ENCODE results near the gene PIK3CD.
"Not testable (repeated sequence)": the region's sequence is repeated elsewhere in the genome, so short reads cannot be mapped to it uniquely, and the experiment has no call there.

PIK3CD gene

DNA sequence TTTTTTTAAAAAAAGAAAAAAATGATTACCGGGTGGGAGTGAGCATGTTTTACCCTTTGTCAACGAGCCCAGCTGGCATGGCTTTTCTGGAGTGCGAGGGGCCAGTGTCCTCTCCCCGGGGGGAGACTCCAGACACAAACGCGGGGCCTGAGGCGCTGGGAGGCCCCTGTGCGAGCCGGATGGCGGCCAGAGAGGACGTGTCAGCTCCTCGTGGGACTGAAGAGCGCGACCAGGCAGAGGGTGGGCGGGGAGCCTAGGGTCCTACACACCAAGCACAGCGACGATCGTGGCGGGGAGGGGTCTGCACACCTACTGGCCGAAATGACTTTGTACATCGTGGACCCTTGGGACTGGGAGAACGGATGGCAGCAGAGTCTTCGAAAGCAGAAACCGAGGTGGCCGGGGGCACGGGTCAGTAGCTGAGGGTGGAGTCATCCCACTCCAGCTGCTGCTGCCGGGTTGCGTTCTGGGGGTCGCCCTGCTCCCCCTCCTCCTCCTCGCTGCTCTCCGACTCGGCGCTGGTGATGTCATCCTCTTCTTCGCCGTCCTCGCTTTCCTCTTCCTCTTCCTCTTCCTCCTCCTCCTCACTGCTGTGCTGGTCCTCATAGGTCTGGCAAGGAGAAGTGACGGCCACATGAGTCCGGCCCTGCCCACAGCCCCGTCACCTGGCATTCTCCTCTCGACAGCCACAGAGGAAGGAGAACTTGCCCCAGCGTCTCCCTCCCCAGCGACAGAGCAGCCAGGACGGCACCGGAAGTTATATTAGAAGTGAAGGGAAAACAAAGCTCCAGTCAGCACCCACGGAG is 78.8 kb downstream of the PIK3CD start:
- in situ Hi-C loops (cut with HindIII; ENCODE audit: low sequenced_read_pairs), result no loop called here

DNA sequence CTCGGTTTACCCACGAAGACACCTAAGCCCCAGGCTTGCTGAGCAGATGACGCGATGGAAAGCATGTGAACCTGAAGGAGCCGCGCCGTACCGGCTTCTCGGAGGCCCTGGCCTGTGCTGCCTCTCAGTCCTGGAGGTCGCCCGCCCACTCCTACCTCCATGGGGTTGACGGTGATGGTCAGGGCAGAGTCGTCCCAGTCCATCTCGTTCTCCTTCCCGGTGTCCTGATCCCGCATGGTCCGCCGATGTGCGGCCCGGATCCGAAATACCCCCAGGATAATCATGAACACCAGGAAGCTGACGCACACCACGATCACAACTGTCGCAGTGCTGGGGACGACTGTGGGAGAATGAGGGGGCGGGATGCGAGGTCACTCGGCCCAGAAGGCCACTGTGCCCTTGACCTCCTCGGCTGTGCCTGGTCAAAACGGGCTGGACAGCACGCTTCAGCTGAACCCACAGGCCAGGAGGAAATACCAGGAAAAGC is 79.6 kb downstream of the PIK3CD start:
- in situ Hi-C loops (cut with HindIII; ENCODE audit: low sequenced_read_pairs), result no loop called here

DNA sequence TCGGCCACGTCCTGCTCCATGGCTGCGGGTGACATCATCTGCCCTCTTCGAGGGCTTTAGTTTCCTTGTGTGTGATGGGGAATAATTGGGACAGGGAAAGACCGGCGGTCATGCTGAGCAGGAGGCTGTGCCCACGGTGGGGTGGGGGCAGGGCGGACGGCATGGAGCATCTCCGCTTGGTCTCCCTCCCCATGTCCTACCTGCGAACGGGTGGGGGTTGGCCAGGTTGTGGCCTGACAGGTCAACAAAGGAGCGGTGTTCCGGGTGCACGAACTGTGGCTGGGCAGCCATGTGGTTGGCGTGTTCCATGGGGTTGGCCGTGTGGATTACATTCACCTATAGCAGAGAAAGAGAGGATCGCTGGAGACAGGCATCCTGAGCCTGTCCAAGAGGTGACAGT is 80.0 kb downstream of the PIK3CD start:
- in situ Hi-C loops (cut with HindIII; ENCODE audit: low sequenced_read_pairs), result no loop called here

DNA sequence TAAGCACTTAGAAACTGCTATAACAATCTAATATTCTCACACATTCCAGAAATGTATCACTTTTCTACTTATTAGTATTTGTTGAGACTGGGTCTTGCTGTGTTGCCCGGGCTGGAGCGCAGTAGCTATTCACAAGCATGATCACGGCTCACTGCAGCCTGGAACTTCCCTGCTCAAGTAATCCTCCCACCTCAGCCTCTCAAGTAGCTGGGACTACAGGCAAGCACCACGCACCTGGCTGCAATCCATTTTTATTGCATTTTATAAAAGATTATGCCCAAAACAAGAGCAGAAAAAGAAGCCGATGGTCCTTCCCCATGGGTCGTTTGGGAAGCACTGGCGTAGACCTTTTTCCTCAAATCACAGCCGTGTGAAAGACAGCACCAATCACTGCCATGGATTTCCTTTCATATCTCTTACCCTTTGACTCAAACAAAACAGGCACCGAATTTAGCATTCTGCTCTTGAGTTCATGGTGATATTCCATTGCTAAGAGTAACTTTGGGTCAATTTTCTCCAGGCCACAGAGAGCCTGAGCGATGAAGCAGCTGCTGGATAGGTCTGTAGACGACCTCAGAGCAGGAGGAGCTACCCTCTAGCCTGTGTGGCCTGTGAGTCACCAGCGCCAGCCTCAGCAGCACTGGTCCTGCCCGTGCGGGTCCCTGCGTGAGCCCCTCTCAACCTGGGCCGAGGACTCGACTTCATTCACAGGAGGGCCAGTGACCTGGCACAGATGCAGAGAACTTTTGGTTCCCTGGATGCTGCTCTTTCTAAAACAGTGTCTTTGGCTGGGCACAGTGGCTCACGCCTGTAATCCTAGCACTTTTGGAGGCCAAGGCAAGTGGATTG is 80.8 kb downstream of the PIK3CD start:
- in situ Hi-C loops (cut with HindIII; ENCODE audit: low sequenced_read_pairs), result no loop called here

DNA sequence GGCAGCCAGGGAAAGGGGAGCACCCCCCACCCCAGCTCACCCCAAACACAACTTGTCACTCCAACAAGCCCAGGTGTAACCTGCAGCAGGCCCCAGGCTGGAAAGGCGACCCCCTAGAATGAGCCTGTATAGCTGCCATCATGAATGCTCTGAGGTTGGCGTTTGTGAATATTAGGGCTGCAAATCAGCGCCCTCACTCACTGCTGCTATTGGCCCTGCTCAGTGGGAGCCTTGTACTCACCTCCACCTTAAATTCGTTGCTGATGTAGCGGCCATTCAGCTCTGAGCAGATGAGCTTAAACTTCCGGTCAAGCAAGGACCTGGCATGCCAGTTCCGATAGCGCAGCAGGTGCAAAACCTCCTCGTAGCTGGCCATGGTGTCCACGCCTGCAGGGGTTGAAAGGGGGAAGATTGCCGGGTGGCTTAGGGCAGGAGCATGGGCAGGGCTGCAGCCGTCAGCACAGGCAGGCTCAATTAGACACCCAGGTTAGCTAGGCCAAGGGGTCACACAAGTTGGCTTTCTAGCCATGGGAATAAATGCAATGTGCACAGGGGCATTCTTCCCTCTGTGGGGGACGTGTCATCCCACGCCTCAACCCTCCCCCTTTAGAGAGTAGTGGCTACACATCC is 81.7 kb downstream of the PIK3CD start:
- in situ Hi-C loops (cut with HindIII; ENCODE audit: low sequenced_read_pairs), result no loop called here

DNA sequence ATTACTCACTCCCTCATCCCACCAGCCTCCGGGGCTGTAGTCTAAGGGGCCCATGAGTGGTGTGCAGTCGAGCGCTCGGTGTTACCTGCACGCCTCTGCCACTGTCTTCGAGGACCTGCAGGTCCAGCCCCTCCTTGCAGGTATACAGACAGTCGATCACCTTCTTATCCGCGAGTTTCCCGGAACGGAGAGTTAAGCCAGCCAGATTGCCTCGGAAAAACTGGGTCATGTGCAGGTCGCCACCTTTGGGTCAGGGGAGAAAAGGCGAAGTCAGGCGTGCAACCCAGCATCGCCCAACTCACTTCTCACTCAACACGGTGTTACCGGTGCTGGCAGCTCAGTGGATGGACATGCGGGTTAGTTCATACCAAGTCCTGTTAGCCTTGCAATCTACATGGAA is 84.3 kb downstream of the PIK3CD start:
- in situ Hi-C loops (cut with HindIII; ENCODE audit: low sequenced_read_pairs), result no loop called here

DNA sequence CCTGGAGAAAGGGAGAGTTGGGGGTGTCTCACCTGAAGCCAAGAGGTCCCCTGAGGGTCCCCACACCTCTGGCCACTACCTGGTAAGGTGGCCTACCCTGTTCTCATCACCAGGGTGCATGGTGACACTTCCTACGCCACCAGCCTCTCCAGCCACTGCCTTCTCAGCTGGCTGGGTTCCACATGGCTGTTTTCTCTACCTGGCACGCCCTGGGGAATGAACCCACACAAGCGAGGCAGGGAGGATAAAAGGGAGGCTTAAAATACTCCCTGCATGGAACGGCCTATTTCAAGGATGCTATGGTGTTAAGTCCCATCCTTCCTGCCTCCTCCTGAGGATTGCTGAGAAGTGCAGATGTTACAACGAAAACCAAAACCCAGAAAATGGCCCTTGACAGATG is 84.7 kb downstream of the PIK3CD start:
- in situ Hi-C loops (cut with HindIII; ENCODE audit: low sequenced_read_pairs), result no loop called here

DNA sequence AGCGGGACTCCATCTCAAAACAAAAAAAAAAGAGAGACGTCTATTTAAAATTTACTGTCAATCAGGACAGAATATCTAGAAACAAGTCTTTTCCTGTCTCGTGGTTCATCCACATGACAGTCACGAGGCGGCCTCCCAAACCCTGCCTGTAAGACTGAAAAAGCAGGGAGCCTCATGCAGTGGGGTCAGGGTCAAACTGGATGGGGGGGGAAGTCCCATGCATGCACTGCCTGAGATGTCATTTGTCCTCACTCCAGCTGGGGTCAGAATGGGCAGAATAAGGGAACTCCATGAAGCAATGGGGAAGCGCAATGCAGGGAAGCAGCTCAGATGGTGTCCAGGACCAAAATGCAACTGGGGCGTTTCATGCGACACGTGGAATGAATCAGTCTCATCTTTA is 85.5 kb downstream of the PIK3CD start:
- in situ Hi-C loops (cut with HindIII; ENCODE audit: low sequenced_read_pairs), result no loop called here

DNA sequence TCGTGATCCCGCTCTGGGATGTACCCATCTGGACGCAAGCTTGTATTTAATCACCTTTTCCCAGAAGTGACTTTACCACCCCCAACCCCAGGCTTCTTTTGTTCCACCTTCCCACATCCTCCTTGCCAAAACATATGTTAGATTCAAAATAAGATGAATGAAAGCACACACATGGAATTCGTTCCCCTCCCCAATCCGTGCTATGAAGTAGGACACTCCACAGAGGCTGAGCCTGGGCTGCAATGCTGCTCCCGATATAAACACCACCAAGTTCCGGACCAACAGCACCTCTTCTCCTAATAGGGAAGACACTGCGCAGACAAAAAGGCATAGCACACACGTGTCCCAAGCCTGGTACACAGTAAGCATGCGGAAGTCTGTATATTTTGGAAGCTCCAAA is 86.1 kb downstream of the PIK3CD start:
- in situ Hi-C loops (cut with HindIII; ENCODE audit: low sequenced_read_pairs), result no loop called here

DNA sequence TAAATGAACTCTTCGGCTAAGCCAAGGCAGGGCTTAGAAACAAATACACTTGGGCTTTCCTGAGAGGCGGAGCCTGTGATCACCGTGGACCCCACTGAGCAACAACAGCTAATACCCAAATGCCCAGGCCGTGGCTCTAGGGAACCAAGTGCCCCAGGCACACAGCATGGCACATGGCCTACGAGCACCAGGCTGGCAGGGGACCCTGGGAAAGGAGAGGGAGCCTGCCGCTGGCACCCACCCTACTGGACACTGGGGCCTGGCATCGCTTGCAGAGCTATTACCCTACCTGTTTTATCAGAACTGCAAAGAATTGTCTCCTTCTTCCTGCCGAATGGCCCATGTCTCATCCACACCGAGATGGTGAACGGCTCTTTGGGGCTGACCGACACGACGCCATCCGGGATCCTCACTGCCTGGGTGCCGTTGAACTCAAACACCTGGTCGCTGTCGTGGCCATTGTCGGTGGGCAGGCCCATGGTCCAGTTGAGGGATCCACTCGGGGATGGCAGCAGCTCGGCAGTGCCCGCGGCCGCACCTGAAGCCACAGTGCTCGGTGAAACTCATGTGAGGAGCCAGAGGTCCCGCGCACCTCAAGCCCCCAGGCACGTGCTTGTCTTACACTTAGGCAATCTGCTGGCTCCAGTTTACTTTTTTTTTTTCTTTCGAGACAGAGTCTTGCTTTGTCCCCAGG is 92.7 kb downstream of the PIK3CD start:
- in situ Hi-C loops (cut with HindIII; ENCODE audit: low sequenced_read_pairs), result no loop called here

DNA sequence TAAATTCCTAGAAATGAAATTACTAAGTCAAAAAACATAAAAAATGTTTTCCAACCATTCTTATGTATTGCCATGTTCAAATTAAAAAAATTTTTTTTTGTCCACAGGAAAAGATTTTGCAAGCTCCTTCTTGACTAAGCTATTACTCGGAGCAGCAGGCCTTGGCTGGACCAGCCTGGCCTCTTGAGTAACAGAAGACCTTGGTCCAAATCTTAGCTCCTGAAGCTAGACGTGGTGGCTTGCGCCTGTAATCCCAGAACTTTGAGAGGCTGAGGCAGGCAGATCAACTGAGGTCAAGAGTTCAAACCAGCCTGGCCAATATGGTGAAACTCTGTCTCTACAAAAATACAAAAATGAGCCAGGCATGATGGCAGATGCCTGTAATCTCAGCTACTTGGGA is 94.7 kb downstream of the PIK3CD start:
- in situ Hi-C loops (cut with HindIII; ENCODE audit: low sequenced_read_pairs), result no loop called here

DNA sequence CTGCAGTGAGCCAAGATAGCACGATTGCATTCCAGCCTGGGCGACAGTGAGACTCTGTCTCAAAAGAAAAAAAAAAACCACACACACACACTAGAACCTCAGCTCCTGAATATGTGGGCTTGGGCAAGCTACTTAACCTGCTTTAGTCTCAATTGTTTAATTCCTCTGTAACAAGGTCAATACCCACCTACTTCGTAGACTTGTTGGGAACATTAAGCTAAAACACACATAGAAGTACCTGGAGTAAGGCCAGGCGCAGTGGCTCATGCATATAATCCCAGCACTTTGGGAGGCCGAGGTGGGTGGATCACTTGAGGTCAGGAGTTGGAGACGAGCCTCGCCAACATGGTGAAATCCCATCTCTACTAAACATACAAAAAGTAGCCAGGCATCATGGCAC is 95.1 kb downstream of the PIK3CD start:
- in situ Hi-C loops (cut with HindIII; ENCODE audit: low sequenced_read_pairs), result no loop called here

DNA sequence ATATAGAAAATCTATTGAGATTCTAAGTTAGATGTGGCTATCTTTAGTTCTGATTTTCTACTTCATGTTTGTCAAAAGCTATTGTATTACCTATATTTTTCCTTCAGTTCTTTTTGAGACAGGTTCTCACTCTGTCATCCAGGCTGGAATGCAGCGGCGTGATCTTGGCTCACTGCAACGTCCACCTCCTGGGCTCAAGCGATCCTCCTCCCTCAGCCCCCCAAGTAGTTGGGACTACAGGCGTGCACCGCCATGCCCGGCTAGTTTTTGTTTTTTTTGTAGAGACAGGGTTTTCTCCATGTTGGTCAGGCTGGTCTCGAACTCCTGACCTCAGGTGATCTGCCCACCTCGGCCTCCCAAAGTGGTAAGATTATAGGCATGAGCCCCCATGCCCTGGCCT is 96.9 kb downstream of the PIK3CD start:
- in situ Hi-C loops (cut with HindIII; ENCODE audit: low sequenced_read_pairs), result not testable (repeated sequence)

DNA sequence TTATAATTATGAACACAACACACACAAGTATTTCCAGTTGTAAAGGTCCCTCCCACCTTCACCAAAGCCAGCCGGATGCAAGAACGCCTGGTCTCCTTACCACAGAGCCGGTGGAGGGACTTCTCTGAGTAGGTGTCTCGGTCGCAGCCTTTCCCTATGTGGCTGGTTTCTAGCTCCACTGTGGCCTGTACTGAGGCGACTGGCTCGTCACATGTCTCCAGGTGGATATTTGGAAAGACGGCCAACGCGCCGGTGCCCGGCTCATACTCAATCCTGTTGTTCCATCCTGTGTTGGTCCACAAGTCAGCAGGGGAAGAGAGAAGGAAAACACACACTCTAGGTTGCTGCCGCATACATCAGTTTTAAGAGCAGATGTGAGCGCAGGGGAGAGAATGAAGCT is 97.8 kb downstream of the PIK3CD start:
- in situ Hi-C loops (cut with HindIII; ENCODE audit: low sequenced_read_pairs), result no loop called here

DNA sequence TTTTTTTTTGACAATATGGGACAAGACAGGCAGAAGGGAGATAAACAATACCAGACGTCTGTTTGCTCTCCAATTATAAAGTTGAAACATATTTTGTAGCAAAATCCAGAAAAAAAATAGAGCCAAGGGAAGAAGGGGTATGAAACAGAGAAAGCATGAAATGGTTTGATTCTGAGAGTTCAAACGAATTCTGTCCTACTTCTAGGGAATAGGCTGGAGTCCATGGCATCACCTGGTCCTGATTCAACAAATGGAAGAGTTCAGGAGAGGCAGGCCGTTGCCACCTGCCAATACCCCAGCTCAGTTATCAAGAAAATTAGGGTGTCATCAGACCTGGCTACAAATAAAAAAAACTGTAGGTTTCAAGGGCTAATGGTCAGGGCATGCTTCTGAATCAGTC is 100.4 kb downstream of the PIK3CD start:
- in situ Hi-C loops (cut with HindIII; ENCODE audit: low sequenced_read_pairs), result no loop called here

DNA sequence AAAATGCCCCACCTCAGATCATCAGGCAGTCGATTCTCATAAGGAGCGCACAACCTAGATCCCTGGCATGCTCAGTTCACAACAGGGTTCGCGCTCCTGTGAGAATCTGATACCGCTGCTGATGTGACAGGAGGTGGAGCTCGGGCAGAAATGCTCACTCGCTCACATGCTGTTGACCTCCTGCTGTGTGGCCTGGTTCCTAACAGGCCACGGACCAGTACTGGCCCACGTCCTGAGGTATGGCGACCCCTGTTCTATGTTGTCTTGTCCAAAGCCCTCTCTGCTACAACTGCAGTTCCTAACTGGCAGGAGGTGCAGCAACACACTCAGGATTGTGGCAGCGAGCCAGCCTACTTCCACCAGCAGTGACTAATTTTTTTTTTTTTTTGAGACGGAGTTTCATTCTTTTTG is 101.6 kb downstream of the PIK3CD start:
- in situ Hi-C loops (cut with HindIII; ENCODE audit: low sequenced_read_pairs), result no loop called here

DNA sequence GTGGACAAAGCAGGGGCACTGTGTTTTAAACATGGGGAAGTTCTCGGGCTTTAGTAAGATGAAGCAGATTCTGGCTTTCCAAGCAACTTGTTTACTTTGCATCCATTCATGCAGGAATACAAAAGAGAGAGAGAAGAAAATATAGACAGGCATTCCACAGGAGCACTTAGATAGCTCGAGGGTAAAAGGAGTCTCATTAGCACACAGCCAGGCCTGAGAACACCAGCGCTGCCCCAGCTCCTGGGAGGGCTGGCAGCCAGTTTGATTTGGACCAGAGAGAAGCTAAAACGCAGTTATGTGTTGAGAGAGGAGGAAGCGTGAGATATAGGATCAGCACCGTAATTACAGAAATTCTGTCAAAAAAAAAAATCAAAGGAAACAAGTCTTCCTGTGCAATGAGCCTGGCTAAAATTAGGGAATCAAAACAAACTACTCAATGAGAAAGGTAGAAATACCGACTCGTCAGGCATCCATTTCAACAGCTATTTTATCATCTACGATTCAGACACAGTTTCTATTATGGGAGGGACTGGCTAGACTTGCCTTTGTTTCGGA is 104.0 kb downstream of the PIK3CD start:
- in situ Hi-C loops (cut with HindIII; ENCODE audit: low sequenced_read_pairs), result no loop called here

DNA sequence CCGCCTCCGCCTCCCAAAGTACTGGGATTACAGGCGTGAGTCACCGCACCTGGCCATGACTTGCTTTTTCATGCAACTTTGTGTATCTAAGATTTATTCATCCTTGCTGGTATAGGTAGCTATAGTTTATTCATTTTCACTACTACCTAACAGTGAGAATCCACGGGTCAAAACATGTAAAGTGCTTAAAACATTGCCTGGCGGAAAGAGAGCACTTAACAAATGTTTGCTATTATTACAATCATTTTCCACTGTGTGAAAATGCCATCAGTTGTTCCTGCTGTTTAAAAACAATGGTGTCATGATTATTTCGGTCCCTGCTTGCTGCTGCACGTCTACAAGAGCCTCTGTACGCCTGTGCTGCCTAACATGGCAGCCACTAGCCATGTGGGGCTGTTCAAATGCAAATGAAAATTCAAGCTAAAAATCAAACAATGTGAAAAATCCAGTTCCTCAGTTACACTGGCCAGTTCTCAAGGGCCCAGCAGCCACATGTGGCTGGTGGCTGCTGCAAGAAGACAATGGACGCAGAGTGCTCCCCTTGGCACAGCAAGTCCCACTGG is 107.1 kb downstream of the PIK3CD start:
- in situ Hi-C loops (cut with HindIII; ENCODE audit: low sequenced_read_pairs), result no loop called here

DNA sequence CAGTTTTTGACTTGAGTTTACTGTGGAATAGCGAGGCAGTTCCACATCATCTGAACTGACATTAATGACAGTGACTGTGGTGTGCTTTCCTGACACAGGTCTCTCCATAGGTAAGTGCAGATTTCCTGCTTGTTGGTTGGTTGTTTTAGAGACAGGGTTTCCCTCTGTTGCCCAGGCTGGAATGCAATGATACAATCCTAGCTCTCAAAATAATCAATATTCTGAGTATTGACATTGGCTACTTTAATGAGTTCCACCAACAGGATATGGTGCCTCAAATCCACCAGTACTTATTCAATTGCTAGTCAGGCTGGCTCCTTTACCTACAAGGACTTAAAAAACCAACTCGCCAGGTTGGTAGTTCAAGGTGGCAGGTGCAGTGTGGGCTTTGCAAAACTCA is 108.4 kb downstream of the PIK3CD start:
- in situ Hi-C loops (cut with HindIII; ENCODE audit: low sequenced_read_pairs), result no loop called here

DNA sequence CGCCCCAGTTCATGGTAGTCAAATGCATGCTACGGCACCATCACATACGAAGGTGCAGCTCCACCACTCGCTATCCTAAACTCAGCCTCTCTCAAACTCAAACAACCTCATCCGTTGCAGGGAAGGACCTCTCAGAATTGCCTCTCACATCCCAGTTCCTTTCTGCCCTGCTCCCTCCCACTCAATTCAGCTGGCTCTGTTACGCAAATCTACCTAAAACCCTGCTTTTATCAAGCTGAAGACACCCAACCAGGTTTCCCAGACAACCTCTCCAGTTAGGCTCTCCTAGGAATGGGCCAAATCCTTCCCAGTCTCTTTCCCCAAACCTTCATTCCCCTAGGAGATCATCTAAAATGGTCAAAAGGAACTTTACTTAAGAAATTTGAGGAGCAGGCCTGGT is 109.3 kb downstream of the PIK3CD start:
- in situ Hi-C loops (cut with HindIII; ENCODE audit: low sequenced_read_pairs), result no loop called here
